ENCODE measurements around the gene KRT13.

GRCh38 chr17:41486316-41486715 lies 19.1 kb downstream of the KRT13 start:
- TF ChIP-seq CTCF (IDR thresholded peaks at IDR 0.05; ENCODE audit: poor library complexity): no peak
- TF ChIP-seq EZH2 (IDR thresholded peaks at IDR 0.05; ENCODE audit: borderline replicate concordance): no peak
- TF ChIP-seq EZH2phosphoT487 (IDR thresholded peaks at IDR 0.05; ENCODE audit: low read depth, severe bottlenecking, unreplicated experiment): no peak

Data from hepatocyte (in vitro differentiated cells).